HG03175 (cell line): ENCODE results near the gene USP17L22.
"Not testable (repeated sequence)": the region's sequence is repeated elsewhere in the genome, so short reads cannot be mapped to it uniquely, and the experiment has no call there.

Experiments
- ATAC-seq: cut with Tn5 transposase; IDR thresholded peaks from one replicate; pipeline ENCODE4 v1.9.1; 2021; ENCODE audit warnings: mild to moderate bottlenecking, moderate library complexity; ENCODE audit not compliant: unreplicated experiment

Gene USP17L22

GRCh38 chr4:9267319-9267718, at the start of gene USP17L22:
USP17L22 (plus strand) TSS chr4:9267619; CDS start chr4:9267619, 0 bp downstream.
- not testable (repeated sequence) for ATAC-seq

GRCh38 chr4:9219852-9220251, 47.6 kb upstream of the USP17L22 start, which contains the start of gene USP17L12:
USP17L12 (plus strand) TSS chr4:9220152; CDS start chr4:9220152, 0 bp downstream.
- ATAC-seq = not testable (repeated sequence)

GRCh38 chr4:9224596-9224995, 42.8 kb upstream of the USP17L22 start, which contains the start of gene USP17L13:
USP17L13 (plus strand) TSS chr4:9224896; CDS start chr4:9224896, 0 bp downstream.
- not testable (repeated sequence) for ATAC-seq

GRCh38 chr4:9230249-9230648, 37.2 kb upstream of the USP17L22 start:
- not testable (repeated sequence) for ATAC-seq

GRCh38 chr4:9234085-9234484, 33.3 kb upstream of the USP17L22 start, which contains the start of gene USP17L15:
USP17L15 (plus strand) TSS chr4:9234385; CDS start chr4:9234385, 0 bp downstream.
- ATAC-seq = not testable (repeated sequence)

GRCh38 chr4:9238461-9238860, 29.0 kb upstream of the USP17L22 start:
- not testable (repeated sequence) for ATAC-seq

GRCh38 chr4:9243579-9243978, 23.8 kb upstream of the USP17L22 start, which contains the start of gene USP17L17:
USP17L17 (plus strand) TSS chr4:9243879; CDS start chr4:9243879, 0 bp downstream.
- not testable (repeated sequence) for ATAC-seq

GRCh38 chr4:9247953-9248680, 19.3 kb upstream of the USP17L22 start, which contains the start of gene USP17L18:
USP17L18 (plus strand) TSS chr4:9248630; CDS start chr4:9248630, 0 bp downstream.
- not testable (repeated sequence) for ATAC-seq

- ATAC-seq = not testable (repeated sequence)
Measured at GRCh38 chr4:9253078-9253477, 14.3 kb upstream of the USP17L22 start, which contains the start of gene USP17L19. USP17L19 (plus strand) TSS chr4:9253378; CDS start chr4:9253378, 0 bp downstream.

- ATAC-seq = not testable (repeated sequence)
Measured at GRCh38 chr4:9257824-9258223, 9.6 kb upstream of the USP17L22 start, which contains the start of gene USP17L20. USP17L20 (plus strand) TSS chr4:9258124; CDS start chr4:9258124, 0 bp downstream.

GRCh38 chr4:9262572-9262971, 4.8 kb upstream of the USP17L22 start, which contains the start of gene USP17L21:
USP17L21 (plus strand) TSS chr4:9262872; CDS start chr4:9262872, 0 bp downstream.
- ATAC-seq = not testable (repeated sequence)

- ATAC-seq = not testable (repeated sequence)
Measured at GRCh38 chr4:9271719-9272118, 4.3 kb downstream of the USP17L22 start.
